Femur (tissue), 1 donor: Measurements from ENCODE around the gene WIPF3.

Experiments
- DNase-seq: peaks from one replicate; pipeline ENCODE4 v3.0.0-alpha.2; 2017

WIPF3 gene

DNA sequence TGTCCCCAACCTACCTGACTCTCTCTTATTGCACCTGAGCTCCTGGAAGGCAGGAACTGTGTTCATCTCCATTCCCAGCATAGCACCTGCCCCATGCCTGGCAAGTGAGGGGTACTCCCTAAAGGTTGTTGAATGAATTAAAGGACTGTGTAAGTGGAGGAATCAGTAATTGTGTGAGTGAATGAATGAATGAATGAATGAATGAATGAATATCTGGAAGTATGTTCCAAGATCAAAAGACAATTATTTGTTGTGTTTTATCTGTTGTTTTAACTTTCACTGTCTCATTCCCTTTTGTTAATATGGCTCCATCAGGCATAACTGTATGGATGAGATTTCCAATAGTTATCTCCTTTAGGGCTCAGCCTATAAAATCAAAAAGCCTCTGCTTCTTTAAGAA lies 4.0 kb downstream of the WIPF3 start:
- DNase-seq, result no peak

DNA sequence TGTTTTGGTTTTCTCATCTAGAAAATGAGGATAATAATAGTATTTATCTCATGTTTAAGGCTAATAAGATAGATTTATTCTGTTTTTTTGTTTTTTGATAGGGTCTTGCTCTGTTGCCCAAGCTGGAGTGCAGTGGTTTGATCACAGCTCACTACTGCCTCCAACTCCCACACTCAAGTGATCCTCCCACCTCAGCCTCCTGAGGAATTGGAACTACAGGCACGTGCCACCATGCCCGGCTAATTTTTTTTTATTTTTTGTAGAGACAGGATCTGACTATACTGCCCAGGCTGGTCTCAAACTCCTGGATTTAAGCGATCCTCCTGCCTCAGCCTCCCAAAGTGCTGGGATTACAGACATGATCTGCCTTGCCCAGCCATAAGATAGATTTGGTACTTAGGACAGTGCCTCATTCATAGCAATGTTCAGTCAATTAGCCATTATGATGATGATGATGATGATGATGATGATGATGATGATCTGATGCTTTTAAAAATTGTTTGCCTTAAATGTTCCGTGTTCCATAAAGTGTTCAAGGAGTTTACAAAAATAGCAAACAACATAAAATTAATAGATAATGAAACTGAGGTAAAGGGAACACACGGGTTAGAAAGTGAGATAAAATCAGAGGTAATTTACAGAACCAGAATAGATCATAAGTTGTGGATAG lies 4.6 kb downstream of the WIPF3 start:
- DNase-seq, result no peak

DNA sequence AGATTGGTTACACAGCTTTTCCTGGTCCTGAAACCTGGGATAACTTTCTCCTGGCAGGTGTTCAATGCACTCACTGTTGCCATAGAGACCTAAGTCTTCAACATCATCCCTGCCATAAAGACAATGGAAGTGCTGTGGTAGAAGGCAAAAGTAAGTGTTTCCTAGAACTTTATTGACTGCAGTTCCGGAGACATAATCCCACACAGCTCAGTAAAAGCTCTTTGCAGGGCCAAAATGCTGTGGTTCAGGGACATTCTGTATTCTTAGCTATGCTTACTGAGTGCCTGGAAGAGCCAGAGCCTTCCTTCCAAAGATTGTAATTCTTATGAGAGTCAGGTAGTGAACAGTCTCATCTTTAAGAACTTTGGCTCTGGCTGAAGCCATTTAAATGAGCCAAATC lies 5.3 kb downstream of the WIPF3 start:
- no peak for DNase-seq

DNA sequence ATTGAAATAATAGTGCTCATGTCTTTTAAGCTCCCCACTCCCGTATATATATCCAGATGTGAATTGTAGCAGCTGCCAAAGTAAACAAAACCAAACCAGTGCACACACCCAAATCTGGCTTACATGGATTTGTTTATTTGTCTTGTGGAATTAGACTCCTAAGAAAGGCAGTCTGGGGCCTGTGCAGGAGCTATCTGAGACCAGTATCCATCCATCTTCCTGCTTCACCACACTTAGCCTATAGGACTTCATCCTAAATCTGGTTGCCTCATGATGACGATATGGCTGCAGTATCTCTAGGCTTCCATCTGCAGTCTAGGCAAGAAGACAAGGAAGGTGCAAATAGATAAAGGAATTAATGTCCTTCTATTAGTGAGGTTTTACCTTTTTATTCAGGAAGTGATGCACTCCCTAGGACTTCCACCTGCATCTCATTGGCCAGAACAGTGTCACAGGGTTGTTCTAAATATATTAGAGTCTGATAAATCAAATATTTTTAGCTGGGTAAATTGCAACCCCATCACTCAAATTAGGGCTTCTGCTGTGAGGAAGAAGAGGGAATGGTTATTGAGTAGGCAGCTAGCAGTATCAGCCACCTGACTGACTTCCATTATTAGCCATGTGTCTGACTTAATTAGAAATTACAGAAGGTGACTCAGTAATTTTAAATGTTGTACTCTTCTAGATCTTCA lies 6.0 kb downstream of the WIPF3 start:
- no peak for DNase-seq

- DNase-seq, result no peak
Measured at GRCh38 chr7:29815181-29816105, 9.1 kb downstream of the WIPF3 start.

DNA sequence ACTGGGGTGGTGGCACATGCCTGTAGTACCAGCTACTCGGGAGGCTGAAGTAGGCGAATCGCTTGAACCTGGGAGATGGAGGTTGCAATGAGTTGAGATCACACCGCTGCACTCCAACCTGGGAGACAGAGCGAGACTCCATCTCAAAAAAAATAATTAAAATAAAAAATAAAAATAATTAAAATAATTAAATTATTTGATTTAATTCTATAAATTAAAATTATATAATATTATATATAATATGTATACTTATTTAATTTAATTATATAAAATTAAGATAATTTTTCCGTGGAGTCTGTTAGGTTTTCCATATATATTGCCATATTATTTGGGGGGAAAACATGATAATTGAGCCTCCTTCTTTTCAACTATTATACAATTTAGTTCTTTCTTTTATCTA lies 12.0 kb downstream of the WIPF3 start:
- DNase-seq, result no peak

- no peak for DNase-seq
Measured at GRCh38 chr7:29825775-29826529, 19.6 kb downstream of the WIPF3 start.

DNA sequence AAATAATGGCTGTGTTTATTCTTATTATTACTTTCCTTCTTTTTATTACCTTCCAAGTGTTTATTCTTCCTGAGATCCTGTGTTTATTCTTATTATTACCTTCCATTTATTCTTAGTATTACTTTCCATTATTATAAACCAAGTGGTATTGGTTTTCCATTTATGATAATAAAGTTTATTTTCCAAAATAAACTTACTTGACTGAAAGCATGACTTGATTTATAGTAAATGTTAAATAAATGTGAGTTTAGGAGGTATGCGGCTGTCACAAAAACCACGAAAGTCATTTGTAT lies 20.2 kb downstream of the WIPF3 start:
- no peak for DNase-seq

DNA sequence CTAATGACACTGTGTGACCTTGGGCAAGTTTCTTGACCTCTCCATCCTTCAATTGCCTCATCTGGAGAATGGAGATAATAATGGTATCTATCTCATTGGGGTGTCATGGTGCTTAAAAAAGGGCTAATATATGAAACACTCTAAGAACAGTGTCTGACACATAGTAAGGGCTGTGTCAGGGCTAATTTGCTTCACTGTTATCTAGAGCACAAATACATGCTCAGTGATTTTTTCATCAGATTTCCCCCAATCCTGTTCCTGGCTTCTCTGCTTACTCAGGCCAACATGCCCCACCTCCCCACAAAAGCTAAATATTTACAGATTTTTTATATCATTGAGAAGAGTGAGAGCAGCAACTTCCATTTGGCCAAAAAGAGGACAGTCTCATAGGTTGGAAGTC lies 20.6 kb downstream of the WIPF3 start:
- DNase-seq, result no peak

DNA sequence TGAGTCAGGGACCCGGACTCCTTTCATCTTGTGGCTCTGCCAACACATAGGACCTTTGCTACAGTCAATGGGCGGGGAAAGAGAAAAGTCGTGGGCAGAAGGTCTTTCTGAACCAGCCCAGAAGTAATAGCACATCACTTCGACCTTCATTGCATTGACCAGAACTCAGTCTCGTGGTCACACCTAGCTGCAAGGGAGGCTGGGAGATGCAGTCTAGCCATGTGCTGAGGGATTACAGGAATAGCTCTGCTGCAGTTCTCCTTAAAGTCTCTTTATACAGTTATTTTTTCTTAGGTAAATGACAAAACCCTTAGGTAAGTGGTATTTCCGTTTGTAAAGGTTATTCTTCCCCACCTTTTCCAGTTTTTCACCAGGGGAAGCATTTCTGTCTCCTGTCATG lies 25.4 kb downstream of the WIPF3 start:
- DNase-seq, result no peak

GRCh38 chr7:29833929-29834328 lies 27.6 kb downstream of the WIPF3 start:
- DNase-seq, result no peak

DNA sequence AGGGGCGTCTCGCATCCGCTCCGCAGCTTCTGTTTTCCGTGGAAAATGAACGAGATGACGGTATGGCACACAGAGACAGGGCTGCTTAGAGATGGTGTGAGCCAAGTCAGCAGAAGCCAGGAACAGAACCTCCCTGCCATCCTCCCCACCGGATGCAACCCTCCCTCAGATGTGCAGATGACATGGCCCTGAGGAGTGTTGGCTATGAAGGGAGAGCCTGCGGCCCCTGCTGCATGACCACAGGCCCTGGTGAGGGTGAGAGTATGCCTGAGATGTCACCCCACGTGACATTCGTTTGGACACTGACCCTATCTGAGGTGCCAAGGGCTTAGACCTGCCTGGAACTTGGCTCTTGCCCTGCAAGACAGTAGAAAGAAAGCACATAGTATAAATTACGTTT lies 29.4 kb downstream of the WIPF3 start:
- no peak for DNase-seq

DNA sequence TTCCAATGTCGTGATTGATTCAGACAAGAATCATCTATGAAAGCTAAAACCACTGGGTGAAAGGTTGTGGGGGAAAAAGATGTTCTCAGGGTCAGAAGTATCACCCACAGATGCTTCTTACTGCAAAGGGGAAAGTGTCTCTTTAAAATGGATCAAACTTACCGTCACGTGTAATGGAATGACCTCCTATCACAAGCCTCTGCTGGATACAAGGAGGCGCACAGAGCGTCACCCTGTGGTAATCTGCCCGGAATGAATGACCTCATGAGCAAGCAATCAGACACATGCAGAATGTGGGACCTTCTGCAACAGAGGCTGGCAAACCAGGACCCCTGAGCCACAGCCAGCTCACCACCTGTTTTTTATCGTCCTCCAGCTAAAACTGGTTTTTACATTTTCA lies 33.0 kb downstream of the WIPF3 start:
- DNase-seq, result peak; percentile 88

GRCh38 chr7:29839921-29840320 lies 33.6 kb downstream of the WIPF3 start:
- DNase-seq, result peak; percentile 42

DNA sequence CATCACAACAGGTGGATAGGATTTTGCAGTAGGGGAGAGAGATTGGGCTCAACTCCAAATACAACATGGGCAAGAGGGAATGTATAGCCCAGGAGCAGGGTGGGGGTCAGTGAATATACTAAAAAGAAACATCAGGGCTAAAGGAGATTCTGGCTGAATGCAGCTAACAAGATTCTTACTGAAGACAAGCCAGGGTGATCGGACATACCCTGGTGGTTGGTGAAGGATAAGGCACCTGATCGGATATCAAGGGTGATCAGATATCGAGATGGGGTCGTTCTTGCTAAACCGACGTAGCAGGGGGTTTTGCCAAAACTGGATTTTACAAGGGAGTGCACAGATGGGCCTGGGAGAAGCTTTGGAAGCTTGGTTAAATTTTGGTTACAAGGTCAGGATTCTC lies 34.4 kb downstream of the WIPF3 start:
- no peak for DNase-seq

DNA sequence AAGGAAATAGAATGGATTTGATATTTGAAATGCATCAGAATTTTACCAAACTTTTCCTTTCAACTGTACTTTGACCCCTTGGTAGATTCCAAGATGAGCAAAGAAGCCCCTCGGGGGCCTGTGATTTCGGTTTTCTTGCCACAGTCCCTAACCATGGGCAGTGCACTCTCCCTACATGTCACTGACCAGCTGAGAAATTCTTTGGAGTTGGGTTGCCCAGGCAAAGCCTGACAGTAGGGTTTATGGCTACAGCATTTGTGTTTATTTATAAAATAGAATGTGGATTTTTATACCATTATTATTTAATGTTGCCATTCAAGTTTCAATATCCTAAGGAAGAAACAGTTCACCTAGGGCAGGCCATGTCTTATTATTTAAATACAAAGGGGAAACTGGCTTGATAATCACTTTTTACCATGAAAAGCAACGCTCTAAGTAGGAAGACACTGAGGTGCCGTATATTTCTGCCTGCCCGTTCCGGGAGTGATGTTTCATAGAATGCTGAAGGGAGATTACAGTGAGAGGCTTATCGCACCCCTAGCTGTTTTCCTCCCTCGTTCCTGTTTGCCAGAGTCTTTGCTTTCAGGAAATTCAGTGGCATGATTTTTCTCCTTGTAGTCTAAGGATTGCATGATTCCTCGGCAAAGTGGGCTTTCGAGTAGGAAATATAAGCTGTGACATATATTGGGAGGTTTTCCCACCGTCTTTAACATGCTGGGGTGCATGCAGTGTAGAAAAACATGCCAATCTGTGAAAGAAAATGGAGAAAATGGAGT lies 35.8 kb downstream of the WIPF3 start:
- no peak for DNase-seq

DNA sequence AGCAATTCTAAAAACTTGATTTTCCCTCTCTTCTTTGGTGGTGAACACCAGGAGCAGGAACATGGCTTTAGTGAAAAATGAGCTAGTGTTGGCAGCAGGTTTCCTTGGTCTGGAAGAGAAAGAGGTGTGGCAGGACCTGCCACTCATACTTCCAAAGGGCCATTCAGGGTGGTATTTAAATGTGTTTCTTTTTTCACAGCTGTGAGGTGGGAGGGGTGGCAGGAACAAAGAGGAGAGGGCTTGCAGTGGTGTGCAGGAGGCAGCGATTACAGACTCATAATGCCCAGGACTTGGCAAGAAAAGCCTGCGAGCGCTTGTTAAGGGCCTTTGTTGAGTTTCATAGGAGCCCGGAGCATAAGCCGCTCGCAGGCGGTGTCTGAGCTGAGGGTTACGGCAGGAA lies 36.8 kb downstream of the WIPF3 start:
- DNase-seq, result no peak

- DNase-seq, result no peak
Measured at GRCh38 chr7:29843726-29844125, 37.4 kb downstream of the WIPF3 start.

- DNase-seq, result no peak
Measured at GRCh38 chr7:29844559-29844958, 38.3 kb downstream of the WIPF3 start.

- no peak for DNase-seq
Measured at GRCh38 chr7:29847496-29847895, 41.2 kb downstream of the WIPF3 start.

- DNase-seq, result no peak
Measured at GRCh38 chr7:29847916-29848315, 41.6 kb downstream of the WIPF3 start.

DNA sequence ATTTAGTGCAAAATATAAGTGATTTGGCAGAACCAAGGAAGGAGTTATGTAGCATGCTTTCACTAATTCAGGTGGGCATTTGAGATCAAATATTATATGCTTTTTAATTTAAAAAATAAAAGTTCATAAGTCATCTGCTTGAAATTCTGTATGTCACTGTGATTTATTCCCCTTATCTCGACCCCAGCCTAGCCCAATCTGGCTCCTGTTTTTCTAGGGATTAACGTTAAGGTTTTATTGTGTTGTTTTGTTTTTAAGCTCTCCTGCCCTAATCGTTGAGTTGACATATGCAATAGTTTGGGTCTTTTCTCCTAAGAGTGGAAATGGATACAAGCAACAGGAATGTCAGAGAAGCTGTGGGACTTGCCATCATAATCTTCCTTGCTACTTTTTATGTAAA lies 42.6 kb downstream of the WIPF3 start:
- DNase-seq, result no peak

DNA sequence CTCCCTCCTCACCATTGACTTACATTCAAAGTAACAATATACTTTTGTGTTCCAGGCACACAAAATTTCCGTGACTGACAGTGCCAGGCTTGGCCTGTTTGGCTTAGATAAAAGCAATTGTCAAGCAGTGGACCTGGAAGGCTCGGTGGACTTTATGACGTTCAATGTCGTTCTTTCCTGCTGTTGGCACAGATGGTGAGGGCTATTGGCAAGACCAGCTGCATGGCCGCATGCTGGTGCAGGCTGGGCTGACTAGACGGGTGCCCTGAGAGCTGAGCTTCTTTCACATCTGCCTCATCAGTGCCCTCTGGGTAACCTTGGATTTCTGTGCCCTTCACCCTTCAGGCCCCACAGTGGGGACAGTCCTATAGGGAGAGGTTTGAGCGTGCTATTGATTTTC lies 45.2 kb downstream of the WIPF3 start:
- peak; percentile 47 for DNase-seq
